SU-DHL-6 (cell line): ENCODE data around the gene AIDA.

ENCODE experiments used
- H2AFZ ChIP-seq: fragments of 200-600 bp; sonication (generic); 2 replicates; pipeline ENCODE4 v1.6.1; 2014; ENCODE audit warnings: low read depth, mild to moderate bottlenecking, moderate library complexity, mixed read lengths, antibody characterized with exemption, low read length; ENCODE audit not compliant: severe bottlenecking
- H3F3A ChIP-seq: fragments of 200-600 bp; shearing (Covaris generic); 2 replicates; pipeline ENCODE4 v1.6.0; 2016; ENCODE audit warnings: antibody characterized with exemption, mild to moderate bottlenecking; ENCODE audit not compliant: insufficient read depth
- H3K27ac ChIP-seq: fragments of 200-600 bp; sonication (generic); 2 replicates; pipeline ENCODE4 v1.5.1; 2016; ENCODE audit warnings: low read depth, mild to moderate bottlenecking, low read length, moderate library complexity, mixed read lengths
- H3K27me3 ChIP-seq: fragments of 200-600 bp; sonication (generic), shearing (Covaris generic); 2 replicates; pipeline ENCODE4 v1.6.0; 2014; ENCODE audit warnings: mild to moderate bottlenecking, low read length
- H3K36me3 ChIP-seq: fragments of 200-600 bp; sonication (generic); 2 replicates; pipeline ENCODE4 v1.6.1; 2014; ENCODE audit warnings: mild to moderate bottlenecking, low read length, mixed read lengths
- H3K4me2 ChIP-seq: fragments of 300-600, 200-600 bp; shearing (Covaris generic), sonication (generic); 2 replicates; pipeline ENCODE4 v1.6.0; 2014; ENCODE audit warnings: low read length, low read depth, mild to moderate bottlenecking; ENCODE audit not compliant: poor library complexity, severe bottlenecking
- H3K4me3 ChIP-seq: fragments of 200-600 bp; sonication (generic); 2 replicates; pipeline ENCODE4 v1.5.1; 2014; ENCODE audit warnings: antibody characterized with exemption, low read length, mild to moderate bottlenecking, mixed read lengths; ENCODE audit not compliant: insufficient read depth, poor library complexity, severe bottlenecking
- H3K79me2 ChIP-seq: fragments of 200-600 bp; sonication (generic); 2 replicates; pipeline ENCODE4 v1.6.1; 2014; ENCODE audit warnings: mild to moderate bottlenecking, low read length, moderate library complexity; ENCODE audit not compliant: insufficient read depth
- H3K9ac ChIP-seq: fragments of 200-600 bp; sonication (generic); 2 replicates; pipeline ENCODE4 v1.7.0; 2014; ENCODE audit warnings: mild to moderate bottlenecking, low read length
- H3K9me2 ChIP-seq: fragments of 200-600 bp; sonication (generic); replicated peaks from 2 replicates; pipeline ENCODE4 v1.6.1; 2014; ENCODE audit warnings: low read length; ENCODE audit not compliant: insufficient read depth
- H3K9me3 ChIP-seq: fragments of 200-600 bp; sonication (generic); 2 replicates; pipeline ENCODE4 v1.6.1; 2014; ENCODE audit warnings: low read length, mixed read lengths; ENCODE audit not compliant: insufficient read depth
- H4K20me1 ChIP-seq: fragments of 200-600 bp; sonication (generic); 2 replicates; pipeline ENCODE4 v1.6.1; 2014; ENCODE audit warnings: low read depth, mild to moderate bottlenecking, antibody characterized with exemption, low read length, moderate library complexity, mixed read lengths
- EZH2phosphoT487 ChIP-seq: fragments of 200-600 bp; sonication (generic), shearing (Covaris generic); conservative IDR thresholded peaks from 2 replicates; pipeline ENCODE4 v1.6.1; 2018; ENCODE audit warnings: mild to moderate bottlenecking, antibody characterized with exemption, low read length, moderate library complexity, mixed read lengths
- TF ChIP-seq, protein P1 (sequence below): fragments of 200-600 bp; sonication (generic); IDR thresholded peaks from one replicate; pipeline ENCODE4 v1.5.1; 2017; ENCODE audit warnings: antibody characterized with exemption, mild to moderate bottlenecking, low read length, moderate library complexity; ENCODE audit not compliant: insufficient read depth, poor library complexity, severe bottlenecking

Gene AIDA

DNA sequence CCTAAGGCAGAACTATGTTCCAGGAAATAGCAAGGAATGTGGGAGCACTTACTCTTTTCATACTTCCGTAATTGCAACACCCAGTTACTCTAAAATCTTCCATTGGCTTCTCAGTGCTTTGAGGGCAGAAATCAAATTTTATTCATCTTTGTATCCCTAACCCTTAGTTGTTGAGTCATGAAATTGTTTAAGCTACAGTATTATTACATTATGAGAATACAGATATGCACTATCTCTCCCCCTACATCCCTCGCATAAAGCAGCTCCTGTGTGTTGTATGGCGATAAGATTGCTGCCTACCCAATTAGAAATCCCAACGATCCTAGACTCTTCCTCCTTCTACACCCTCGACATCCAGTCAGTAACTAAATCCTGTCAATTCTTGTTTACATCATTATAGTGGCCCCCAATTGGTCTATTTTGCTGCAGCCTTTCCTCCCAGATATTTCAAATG, 2.6 kb downstream of the AIDA start:
- H3K36me3 ChIP-seq = no peaks in the 10 kb centered on the region
- no peak overlapping the region for H3K4me3 ChIP-seq
- H3K4me2 ChIP-seq = no peak overlapping the region
- no peaks in the 10 kb centered on the region for H3K9me2 ChIP-seq
- H3K9me3 ChIP-seq = no peaks in the 10 kb centered on the region
- peaks cover 19% of the 10 kb centered on the region for H3K79me2 ChIP-seq
- H2AFZ ChIP-seq = no peak overlapping the region
- H4K20me1 ChIP-seq = no peaks in the 10 kb centered on the region
- no peaks in the 10 kb centered on the region for H3K27me3 ChIP-seq
- TF ChIP-seq, protein P1, sequence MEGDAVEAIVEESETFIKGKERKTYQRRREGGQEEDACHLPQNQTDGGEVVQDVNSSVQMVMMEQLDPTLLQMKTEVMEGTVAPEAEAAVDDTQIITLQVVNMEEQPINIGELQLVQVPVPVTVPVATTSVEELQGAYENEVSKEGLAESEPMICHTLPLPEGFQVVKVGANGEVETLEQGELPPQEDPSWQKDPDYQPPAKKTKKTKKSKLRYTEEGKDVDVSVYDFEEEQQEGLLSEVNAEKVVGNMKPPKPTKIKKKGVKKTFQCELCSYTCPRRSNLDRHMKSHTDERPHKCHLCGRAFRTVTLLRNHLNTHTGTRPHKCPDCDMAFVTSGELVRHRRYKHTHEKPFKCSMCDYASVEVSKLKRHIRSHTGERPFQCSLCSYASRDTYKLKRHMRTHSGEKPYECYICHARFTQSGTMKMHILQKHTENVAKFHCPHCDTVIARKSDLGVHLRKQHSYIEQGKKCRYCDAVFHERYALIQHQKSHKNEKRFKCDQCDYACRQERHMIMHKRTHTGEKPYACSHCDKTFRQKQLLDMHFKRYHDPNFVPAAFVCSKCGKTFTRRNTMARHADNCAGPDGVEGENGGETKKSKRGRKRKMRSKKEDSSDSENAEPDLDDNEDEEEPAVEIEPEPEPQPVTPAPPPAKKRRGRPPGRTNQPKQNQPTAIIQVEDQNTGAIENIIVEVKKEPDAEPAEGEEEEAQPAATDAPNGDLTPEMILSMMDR = no peak
- TF ChIP-seq EZH2phosphoT487 = no peak
- peaks cover 7% of the 10 kb centered on the region; the same call in 1 of the 2 replicates for H3F3A ChIP-seq
- no peak overlapping the region for H3K9ac ChIP-seq
- no peak overlapping the region for H3K27ac ChIP-seq

DNA sequence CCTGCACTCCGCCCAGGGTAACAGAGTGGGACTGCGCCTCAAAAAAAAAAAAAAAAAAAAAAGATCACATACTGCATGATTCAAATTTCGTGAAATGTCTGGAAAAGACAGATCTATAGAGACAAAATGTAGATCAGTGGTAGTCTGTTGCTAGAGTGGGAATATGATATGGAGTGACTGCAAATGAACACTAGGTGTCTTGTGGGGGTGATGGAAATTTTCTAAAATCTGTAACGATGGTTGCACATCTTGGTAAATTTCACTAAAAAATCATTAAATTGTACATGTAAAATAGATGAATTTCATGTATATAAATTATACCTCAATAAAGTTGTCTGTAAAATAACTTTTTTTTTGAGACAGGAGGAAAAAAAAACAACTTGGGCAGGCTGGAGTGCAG, 5.5 kb downstream of the AIDA start:
- Histone ChIP-seq H3K9me3 (no peaks in the 10 kb centered on the region), H3F3A (0 out of 2 replicates have a peak, but pooled peaks cover 2% of the 10 kb centered on the region), H3K27me3 (no peaks in the 10 kb centered on the region), H3K27ac (no peak overlapping the region), H3K36me3 (peaks cover 4% of the 10 kb centered on the region; the same call in 1 of the 2 replicates), H2AFZ (no peak overlapping the region), H4K20me1 (no peaks in the 10 kb centered on the region), H3K9ac (no peak overlapping the region), H3K9me2 (no peaks in the 10 kb centered on the region), H3K4me3 (no peak overlapping the region), H3K79me2 (peaks cover 16% of the 10 kb centered on the region; the same call in 1 of the 2 replicates), H3K4me2 (no peak overlapping the region)
- TF ChIP-seq, protein P1 = no peak
- TF ChIP-seq EZH2phosphoT487 = no peak

DNA sequence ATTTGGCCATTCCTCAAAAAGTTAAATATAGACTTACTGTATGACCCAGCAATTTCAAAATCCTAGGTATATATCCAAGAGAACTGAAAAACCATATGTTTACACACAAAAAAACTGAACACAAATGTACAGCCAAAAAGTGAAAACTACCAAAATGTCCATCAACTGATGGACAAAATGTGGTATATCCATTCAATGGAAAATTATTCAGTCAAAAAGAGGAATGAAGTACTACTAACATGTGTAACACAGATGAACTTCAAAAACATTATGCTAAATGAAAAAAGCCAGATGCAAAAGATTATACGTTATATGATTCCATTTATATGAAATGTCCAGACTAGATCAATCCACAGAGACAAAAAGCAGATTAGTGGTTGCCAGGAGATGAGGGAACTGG, 8.0 kb downstream of the AIDA start:
- Histone ChIP-seq H3K79me2 (peaks cover 16% of the 10 kb centered on the region; the same call in 1 of the 2 replicates), H3F3A (no peaks in the 10 kb centered on the region), H3K4me3 (no peak overlapping the region), H3K36me3 (peaks cover 4% of the 10 kb centered on the region; the same call in 1 of the 2 replicates), H3K9ac (no peak overlapping the region), H3K4me2 (no peak overlapping the region), H3K27ac (no peak overlapping the region), H3K9me3 (no peaks in the 10 kb centered on the region), H3K27me3 (no peaks in the 10 kb centered on the region), H2AFZ (no peak overlapping the region), H3K9me2 (no peaks in the 10 kb centered on the region), H4K20me1 (no peaks in the 10 kb centered on the region)
- TF ChIP-seq, protein P1 = no peak
- no peak for TF ChIP-seq EZH2phosphoT487
